ENCODE measurements around the gene CLPX. TPM values are rescaled to one million over a fixed set of nuclear protein-coding genes. Genes with fewer than 3 reads are reported as not detected.
"Not testable (repeated sequence)": the region's sequence is repeated elsewhere in the genome, so short reads cannot be mapped to it uniquely, and the experiment has no call there.

The CLPX gene
- total RNA-seq, 1 experiment from 2014 or later, result 38.8 TPM

DNA sequence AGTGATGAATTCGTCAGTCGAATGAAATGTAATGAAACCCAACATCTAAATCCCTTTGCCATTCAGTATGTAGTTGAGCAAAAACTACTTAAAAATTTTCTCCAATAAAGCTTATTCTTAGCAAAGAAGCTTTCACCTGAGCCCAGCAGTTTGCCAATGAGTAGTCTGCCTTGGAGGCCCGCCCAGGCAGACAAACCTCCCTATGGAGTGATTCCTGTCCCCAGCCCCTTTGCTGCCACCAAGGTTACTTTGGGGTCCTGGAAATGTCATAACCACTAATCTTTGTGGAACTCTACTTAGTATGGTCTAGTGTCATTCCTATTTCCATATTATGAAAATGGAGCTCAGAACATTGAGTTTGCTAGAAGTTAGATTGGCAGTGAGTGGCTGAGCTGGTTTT is 82.2 kb downstream of the CLPX start:
- DNase-seq (ENCODE audit: low read depth), result no peak

DNA sequence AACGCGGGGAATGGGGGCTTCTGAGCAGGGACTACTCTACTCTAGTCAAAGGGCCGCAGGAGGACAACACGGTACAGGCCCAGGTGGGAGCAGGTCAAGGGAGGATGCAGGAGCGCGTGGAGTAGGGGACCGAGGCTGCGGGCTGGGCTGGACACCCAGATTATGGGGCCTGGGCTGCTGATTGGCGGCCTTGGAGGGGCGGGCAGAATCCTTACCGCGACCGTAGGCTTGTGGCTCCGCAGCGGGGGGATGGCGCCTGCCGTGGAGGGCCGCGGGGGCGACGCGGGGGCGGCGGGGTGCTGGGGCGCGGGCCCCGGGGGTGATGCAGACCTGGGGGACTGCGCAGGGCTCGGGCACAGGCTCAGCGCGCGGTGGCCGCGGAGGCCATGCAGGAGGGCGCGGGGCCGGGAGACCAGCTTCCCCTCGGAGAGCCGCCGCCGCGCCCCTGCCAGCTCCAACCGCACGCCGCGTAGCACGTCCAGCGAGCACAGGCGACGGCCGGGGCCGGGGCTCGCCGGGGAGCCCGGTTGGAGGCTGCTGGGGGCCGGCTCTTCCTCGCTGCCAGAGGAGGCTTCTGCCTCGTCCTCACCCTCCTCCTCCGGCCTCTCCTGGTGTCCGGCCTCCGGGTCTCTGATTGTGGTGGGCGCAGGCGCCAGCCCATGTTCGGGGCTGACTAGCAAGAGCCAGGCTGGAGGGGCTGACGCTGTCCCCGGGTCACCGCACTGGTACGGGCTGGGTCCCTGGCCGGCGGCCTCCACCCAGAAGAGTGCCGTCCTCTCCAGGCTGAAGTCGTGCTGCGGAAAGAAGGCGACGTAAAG is 83.0 kb downstream of the CLPX start:
- DNase-seq (ENCODE audit: low read depth), result no peak

DNA sequence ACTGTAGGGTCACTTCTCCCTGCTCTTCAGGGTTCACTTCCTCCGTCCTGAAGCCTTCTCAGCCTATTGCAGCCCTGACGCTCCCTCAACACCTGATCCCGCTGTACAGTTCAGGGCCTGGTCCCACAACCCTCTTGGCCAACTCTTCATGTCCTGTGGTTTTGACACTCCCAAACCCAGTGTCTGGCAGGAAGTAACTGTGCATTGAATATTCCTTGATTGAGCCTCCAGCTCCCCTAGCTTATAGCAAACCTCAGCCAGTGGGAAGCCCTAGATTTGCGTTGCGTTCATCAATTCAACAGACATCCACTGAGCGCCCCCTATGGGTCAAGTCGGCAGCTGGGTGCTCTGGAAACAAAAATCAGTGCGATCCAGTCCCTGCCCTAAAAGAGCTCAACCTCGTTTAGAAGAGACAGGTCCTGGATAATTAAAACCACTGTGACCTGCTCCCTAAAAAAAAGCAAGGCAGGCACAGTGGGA is 83.7 kb downstream of the CLPX start:
- DNase-seq (ENCODE audit: low read depth), result peak; percentile 40

DNA sequence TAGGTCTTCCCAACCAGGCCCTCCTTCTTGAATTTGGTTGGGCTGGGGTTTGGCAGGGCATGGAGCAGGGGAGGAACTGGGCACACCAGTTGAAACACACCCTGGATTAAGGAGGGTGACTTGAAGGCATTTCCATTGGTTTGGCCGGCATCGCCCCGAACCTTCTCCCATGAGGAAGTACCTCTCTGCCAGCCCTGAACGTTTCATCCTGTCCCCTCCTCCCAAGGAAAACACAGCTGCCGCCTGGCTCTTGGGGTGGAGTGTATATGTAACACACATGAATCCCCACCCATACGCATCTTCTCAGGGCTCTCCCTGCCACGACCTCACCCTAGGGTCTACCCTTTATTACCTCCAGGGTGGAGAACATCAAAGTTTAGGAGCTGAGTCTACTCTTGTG is 84.7 kb downstream of the CLPX start:
- no peak for DNase-seq (ENCODE audit: low read depth)

DNA sequence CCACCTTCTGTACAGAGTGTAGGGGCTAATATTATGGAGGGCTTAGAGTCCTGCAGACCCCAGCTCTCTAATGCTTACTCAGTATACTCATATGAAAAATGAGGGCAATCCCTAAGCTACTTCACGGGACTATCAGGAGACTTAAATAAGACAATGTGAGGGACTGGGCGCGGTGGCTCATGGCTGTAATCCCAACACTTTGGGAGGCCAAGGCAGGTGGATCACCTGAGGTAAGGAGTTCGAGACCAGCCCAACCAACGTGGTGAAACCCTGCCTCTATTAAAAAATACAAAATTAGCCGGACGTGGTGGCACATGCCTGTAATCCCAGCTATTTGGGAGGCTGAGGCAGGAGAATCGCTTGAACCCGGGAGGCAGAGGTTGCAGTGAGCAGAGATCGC is 85.3 kb downstream of the CLPX start:
- DNase-seq (ENCODE audit: low read depth), result not testable (repeated sequence)

DNA sequence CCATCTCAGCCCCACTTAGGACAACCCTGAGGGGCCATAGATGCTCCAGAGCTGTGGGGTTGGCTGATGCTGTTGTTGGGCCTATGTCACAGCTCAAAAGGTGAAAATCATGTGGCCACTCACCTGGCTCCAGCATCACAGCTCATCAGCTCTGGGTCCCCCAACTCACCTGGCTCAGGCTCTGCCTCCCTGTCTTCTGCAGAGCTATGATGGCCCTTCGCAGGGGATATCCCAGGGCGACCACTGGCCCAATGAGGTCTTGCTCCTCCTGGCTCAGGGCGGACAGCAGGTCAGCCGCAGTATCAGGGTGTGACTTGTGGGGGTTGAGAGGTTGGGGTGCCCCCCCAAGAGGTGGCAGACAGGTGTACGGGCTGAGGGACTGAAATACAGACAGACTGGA is 85.8 kb downstream of the CLPX start:
- DNase-seq (ENCODE audit: low read depth), result no peak

Small RNAs within 50 kb of the gene (small RNA-seq; reads per million reads assigned to genes)
- not detected for gene AC013553.1
- not detected for gene AC068213.1
- gene RNU6-686P, result not detected

Other genes with a start within 250 kb of the CLPX start
- gene SPG21, start 195.4 kb downstream of the CLPX start, total RNA-seq (2014; rRNA removed; shearing (Covaris generic)), result 39.5 and 52.6 TPM in 2 replicates
- gene MTFMT, start 155.7 kb downstream of the CLPX start, total RNA-seq (2014; rRNA removed; shearing (Covaris generic)), result 23.7 and 32.2 TPM in 2 replicates
- not detected in 2 replicates for gene SLC51B, start 140.0 kb downstream of the CLPX start, total RNA-seq (2014; rRNA removed; shearing (Covaris generic))
- not detected in 2 replicates for gene RASL12, start 117.4 kb downstream of the CLPX start, total RNA-seq (2014; rRNA removed; shearing (Covaris generic))
- gene KBTBD13, start 108.6 kb downstream of the CLPX start, total RNA-seq (2014; rRNA removed; shearing (Covaris generic)), result not detected in 2 replicates
- gene UBAP1L, start 70.1 kb downstream of the CLPX start, total RNA-seq (2014; rRNA removed; shearing (Covaris generic)), result 0.37 and 0.47 TPM in 2 replicates
- 15.4 and 16.4 TPM in 2 replicates for gene PDCD7, start 51.5 kb downstream of the CLPX start, total RNA-seq (2014; rRNA removed; shearing (Covaris generic))
- gene CILP, start 26.1 kb upstream of the CLPX start, total RNA-seq (2014; rRNA removed; shearing (Covaris generic)), result 1.1 and 1.2 TPM in 2 replicates
- gene PARP16, start 101.5 kb upstream of the CLPX start, total RNA-seq (2014; rRNA removed; shearing (Covaris generic)), result 50.8 and 60.0 TPM in 2 replicates
- not detected in 2 replicates for gene RNU5A-1, start 110.7 kb upstream of the CLPX start, total RNA-seq (2014; rRNA removed; shearing (Covaris generic))
- gene RNU5B-1, start 119.3 kb upstream of the CLPX start, total RNA-seq (2014; rRNA removed; shearing (Covaris generic)), result not detected in 2 replicates
- 0.19 TPM in 1 of 2 replicates, not detected in the other for gene IGDCC3, start 192.7 kb upstream of the CLPX start, total RNA-seq (2014; rRNA removed; shearing (Covaris generic))
- 0.07 and 0.10 TPM in 2 replicates for gene IGDCC4, start 237.6 kb upstream of the CLPX start, total RNA-seq (2014; rRNA removed; shearing (Covaris generic))